Natural killer cell (primary cell): ENCODE data around the gene FMR1NB. TPM values are rescaled to one million over a fixed set of nuclear protein-coding genes. Genes with fewer than 3 reads are reported as not detected.

Source experiments
- total RNA-seq, 4 donors: library from RNA; stranded (reverse); fragments of 120-200 nt in 1 of 4; gene quantifications; one replicate each; pipeline versions ENCODE4 v1.2.3 to v1.2.4, GENCODE V29; 2013 to 2022

Gene FMR1NB
- total RNA-seq, 3 donors from 2014 or later (not counting 1 experiment from before 2014, with no cell fraction given), result not detected

Other genes starting within 250 kb of the FMR1NB start
- 100 to 1,000 TPM; 124 to 147 (median 127) TPM for gene FMR1, start 69.4 kb upstream of the FMR1NB start, total RNA-seq